GM19467 (cell line): ENCODE data around the gene HINT3.
"Not testable (repeated sequence)": the region's sequence is repeated elsewhere in the genome, so short reads cannot be mapped to it uniquely, and the experiment has no call there.

Source experiments
- ATAC-seq: cut with Tn5 transposase; IDR thresholded peaks from one replicate; pipeline ENCODE4 v1.9.1; 2021; ENCODE audit warnings: mild to moderate bottlenecking, moderate library complexity; ENCODE audit not compliant: unreplicated experiment

The HINT3 gene

GRCh38 chr6:125939026-125939425 is 17.5 kb upstream of the HINT3 start:
- ATAC-seq: no peak

DNA sequence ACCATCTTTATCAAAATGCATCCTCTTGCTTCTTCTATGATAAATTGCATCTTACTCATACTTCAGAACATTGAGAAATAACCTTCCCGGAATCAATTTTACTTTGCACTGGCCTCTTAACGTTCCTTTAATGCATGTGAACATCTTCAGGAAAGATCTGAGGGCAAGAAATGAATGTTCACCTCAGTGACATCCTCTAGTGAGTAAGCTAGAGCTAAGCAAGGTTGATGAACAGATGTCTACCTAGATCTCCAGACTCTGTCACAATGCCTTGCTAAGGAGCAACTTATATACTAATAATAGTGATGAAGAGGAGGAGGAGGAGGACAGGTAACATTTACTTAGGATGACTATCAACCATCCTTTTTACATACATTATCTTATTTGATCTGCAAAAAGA is 16.8 kb upstream of the HINT3 start:
- no peak for ATAC-seq

GRCh38 chr6:125940247-125941041 is 16.1 kb upstream of the HINT3 start:
- ATAC-seq: no peak

GRCh38 chr6:125942672-125943527 is 13.7 kb upstream of the HINT3 start:
- ATAC-seq: no peak

DNA sequence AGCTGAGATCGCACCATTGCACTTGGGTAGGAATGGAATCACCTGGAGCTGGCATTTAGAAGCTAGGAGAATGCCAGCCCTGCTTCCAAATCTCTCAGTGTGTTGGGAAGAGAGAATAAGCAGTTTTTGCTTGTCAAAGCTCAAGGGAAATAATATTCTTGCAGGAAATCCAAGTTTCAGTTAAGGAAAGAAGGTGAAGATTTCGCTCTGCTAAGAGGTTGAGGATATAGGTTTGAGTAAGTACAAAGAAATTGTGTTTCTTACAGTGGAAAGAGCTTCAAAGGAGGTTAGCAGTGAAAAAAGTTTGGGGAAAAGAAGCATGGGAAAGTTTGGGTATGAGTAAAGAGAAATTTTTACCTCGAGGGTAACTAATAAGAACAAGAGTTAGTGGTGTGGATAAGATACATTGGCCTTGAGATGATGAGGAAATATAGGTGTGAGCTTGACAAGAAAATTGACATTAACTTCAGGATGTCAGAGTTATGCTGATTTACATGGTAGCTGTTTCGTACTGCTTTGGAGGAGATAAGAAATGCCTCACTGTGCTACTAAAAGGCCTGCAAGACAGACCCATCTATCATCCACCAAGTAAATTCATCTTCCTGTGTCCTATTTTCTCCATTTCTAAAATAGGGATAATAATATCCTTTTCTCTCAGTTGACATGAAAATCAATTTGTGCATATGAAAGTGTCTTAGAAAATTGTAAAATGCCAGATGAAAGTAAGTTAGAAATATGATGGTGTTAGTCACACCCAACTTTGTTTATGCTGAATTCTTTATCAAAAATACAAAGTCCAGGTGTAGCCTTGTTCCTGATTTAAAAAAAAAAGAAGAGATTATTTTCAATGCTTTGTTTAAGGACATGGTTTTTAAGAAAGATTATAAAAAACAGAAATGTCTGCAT is 12.8 kb upstream of the HINT3 start:
- ATAC-seq: no peak

DNA sequence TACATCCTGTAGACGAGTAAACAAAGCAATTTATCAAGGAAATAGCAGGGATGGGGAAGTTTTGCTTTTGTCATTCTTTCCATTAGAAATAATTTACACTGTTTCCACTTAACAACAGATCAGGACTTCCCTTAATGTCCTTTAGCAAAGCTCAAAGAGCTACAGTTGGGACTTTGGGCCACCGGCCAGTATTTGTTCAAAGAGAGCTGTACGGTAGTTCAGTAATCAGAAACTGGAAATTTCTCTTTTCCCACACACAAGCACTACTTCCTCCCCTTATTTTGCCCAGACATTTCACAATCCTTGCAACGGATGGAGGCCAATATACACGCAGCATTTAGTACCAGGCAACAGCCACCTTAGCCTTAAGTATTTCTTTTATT is 12.1 kb upstream of the HINT3 start:
- no peak for ATAC-seq

- no peak for ATAC-seq
Measured at GRCh38 chr6:125944896-125945295, 11.7 kb upstream of the HINT3 start.

DNA sequence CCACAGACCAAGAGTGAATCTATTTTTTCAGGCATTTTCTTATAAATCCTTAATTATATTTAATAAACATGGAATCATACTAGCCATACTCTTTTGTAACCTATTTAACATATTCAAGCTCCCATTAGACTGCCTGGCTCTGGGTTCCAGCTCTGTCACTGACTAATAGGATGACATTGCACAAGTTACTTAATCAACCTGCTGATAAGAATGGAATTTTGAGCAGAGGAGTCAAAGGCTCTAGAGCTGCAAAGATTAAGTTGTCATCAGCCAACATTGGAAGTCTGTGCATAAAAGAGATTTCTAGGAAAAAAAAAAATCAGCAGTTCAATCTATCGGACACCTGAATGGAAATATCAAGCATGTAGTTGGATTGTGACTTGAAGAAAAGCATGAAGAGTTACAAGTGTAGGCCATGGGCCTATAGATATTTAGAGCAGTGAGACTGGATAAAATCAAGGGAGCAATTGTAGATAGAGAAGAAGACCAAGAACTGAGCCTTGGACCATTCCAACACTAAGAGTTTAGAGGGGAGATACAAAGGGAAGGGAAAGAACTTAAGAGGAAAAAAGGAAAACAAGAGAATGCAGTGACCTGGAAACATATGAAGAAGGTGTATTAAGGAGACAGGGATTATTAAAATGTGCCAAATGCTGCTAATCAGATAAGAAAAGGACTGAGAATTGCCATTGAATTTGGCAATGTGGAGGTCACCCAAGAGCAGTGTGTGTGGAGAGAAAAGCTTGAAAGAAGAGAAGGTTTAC is 11.0 kb upstream of the HINT3 start:
- ATAC-seq: no peak

DNA sequence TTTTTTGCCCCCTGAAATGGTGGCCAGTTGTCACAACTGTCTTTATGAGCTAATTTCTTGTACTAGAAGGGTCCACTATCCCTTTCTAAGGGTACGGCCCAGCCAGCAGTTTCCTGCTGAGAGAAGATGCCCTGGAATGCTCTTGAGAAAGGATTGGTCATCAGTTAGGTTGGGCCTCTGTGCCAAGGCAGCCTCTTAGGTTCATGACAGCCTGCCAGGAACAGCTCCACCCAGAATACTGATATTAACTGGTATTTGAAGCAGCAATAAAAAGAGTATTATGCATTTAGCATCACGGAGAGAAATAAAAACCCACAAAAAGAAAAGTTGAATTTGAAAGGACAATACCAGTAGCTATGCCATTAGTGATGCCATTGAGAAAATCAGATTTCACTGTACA is 9.0 kb upstream of the HINT3 start:
- no peak for ATAC-seq

DNA sequence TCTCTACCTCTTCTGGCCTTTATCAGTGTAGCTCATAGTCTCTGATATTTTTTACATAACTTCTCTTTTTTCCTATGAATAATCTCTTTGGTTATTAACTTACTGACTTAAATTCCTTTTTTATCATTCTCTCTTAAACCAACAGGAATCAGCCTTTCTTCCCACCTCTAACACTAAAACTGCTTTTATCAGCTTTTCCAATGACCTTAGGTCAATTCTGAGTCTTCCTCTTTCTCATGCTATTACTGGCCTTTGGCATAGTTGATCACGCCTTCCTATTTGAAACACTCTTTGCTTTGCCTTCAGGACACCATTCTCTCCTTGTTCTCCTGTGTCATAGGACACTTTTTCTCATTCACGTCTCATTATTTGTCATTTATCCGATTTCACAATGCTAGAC is 8.1 kb upstream of the HINT3 start:
- no peak for ATAC-seq

GRCh38 chr6:125949069-125949468 is 7.5 kb upstream of the HINT3 start:
- no peak for ATAC-seq

DNA sequence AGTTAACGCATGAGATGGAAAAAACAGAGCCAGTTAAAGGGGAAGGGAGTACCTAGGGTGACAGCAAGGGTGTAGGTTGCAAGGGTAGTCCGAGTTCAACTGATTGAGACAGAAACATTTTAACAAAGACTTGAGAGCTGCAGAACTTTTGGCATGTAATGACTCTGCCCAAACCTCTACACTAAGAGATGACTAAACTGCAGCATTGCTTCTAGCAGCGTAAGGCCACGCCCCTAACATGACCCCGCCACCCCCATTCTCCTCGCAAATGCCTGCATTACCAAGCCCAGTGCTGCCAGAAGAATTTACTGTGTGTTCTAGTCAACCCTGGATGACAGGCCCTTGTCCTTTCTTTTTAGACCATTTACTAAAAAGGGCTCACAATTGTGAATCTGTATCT is 6.3 kb upstream of the HINT3 start:
- no peak for ATAC-seq

DNA sequence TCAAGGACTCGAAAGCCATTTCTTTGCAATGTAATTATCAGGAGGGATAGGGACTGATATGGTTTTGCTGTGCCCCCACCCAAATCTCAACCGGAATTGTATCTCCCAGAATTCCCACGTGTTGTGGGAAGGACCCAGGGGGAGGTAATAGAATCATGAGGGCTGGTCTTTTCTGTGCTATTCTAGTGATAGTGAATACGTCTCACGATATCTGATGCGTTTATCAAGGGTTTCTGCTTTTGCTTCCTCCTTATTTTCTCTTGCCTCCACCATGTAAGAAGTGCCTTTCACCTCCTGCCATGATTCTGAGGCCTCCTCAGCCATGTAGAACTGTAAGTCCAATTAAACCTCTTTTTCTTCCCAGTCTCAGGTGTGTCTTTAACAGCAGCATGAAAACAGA is 5.9 kb upstream of the HINT3 start:
- ATAC-seq: not testable (repeated sequence)

DNA sequence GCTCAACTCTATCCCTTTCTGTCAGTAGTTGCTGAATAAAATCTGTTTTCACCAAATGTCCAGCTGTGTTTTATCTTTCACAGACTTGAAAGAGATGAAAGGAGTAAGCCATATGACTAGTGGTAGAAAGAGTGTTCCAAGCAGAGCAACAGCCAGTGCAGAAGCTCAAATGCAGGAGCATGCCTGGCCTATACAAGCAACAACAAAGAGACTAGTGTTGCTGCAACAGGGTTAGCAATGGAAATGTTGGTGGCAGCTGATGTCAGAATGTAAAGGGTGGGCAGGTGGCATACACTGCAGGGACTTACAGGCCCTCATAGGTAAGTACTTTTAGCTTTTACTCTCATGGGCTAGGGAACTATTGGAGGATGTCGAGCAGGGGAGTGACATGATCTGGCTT is 5.2 kb upstream of the HINT3 start:
- no peak for ATAC-seq

DNA sequence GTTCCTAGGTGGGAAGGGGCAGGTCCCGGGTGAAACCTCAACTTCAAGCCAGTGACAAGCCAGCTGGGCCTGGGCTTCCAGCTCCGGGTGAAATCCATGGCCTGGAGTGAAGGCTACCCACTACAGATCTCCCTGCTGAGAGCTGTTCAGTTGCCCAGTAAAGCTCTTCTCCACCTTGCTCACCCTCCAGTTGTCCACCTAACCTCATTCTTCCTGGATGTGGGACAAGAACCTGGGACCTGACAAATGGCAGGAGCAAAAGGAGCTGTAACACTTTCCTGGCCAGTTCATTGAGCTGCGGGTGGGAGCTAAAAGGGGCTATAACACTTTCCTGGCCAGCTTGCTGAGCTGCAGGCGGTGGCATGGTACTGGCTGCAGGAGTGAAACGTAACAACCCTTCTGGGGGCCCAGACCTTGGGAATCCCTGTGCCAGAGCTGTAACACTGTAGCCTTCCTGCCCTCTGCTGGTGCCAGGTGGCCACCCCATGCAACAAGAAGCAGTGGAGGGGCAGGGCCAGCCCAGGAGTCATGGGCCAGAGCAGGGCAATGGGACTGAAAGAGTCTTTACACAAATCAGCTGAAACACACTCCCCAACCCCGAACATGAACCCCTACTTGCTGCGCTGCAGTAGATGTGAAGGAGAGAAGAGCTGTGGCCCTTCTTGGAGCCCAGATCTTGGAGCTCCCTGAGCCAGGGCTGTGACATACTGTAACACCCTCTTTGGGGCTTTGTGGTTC is 3.6 kb upstream of the HINT3 start:
- ATAC-seq: no peak

DNA sequence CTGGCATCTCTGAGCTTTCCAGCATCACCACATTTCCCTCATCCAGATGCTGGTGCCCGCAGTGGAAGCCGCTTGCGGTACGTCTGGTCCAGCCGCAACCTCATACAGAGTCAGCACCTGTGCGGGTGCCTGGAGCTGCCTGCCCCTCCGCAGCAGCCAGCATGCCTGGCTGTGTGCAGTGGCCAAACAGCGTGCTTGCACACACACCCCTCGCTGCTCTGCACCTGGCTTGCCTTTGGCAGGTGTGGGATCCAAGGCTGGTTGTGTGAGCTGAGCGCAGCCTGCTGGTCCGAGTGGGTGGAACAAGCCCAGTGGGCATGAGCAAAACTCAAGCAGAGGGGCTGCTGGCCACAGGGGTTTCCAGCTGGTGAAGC is 3.1 kb upstream of the HINT3 start:
- no peak for ATAC-seq

GRCh38 chr6:125954735-125955339 is 1.7 kb upstream of the HINT3 start:
- ATAC-seq: no peak

DNA sequence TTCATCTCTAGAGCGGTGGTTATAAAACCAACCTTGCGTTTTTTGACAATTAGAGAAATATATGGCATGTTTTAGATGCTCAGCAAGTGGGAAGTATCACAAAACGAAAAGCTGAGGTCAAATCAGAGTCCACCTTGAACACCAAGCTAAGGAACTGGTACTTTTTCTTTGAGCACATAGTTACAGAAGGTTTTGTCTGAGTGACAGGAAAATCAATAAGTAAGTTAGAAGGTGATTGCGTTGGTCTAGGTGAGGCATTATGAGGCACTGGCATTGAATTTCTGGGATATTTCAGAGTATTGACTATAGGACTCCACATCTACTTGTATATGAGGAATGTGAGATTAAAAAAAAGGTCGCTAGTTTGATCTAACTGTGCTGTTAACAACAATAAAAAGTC is 597 bp upstream of the HINT3 start:
- ATAC-seq: no peak

DNA sequence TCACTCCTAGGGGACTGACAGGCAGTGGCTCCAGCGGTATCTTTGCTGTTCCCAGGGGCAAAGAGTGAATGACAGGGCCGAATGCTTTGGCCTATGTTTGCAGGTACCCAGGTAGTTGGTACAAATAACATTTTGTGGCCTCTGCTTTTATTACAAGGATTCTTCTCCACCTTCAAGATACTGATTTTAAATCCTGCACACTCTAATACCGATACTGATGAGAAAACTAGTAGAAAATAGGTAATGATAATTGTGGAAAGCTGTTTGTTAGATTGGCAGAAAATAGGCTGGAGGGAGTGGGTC is 772 bp downstream of the HINT3 start:
- ATAC-seq: no peak

GRCh38 chr6:125957845-125958244 is 1.3 kb downstream of the HINT3 start:
- ATAC-seq: no peak
